ENCODE results near the gene SMNDC1. TPM values are rescaled to one million over a fixed set of nuclear protein-coding genes. Genes with fewer than 3 reads are reported as not detected.
A peak's percentile ranks its signal among the peaks of the same experiment; 100 is the strongest.

SMNDC1 gene
- total and polyA plus RNA-seq, 2 of the 4 experiments (the other 2 are of a cell fraction), result 3.9 to 15.1 TPM

GRCh38 chr10:110350812-110351211 is 46.1 kb upstream of the SMNDC1 start:
- H4K5ac ChIP-seq (ENCODE audit: low read depth, low read length), result no peak overlapping the region
- dilution Hi-C loops (cut with HindIII; ENCODE audit: low sequenced_read_pairs, unreplicated experiment), result no loop called here
- TF ChIP-seq POLR2A (IDR thresholded peaks at IDR 0.05; ENCODE audit: low read depth, low read length), result no peak
- TF ChIP-seq NFE2L2 (IDR thresholded peaks at IDR 0.05; ENCODE audit: low read depth, low read length), result no peak
- TF ChIP-seq, protein P1, sequence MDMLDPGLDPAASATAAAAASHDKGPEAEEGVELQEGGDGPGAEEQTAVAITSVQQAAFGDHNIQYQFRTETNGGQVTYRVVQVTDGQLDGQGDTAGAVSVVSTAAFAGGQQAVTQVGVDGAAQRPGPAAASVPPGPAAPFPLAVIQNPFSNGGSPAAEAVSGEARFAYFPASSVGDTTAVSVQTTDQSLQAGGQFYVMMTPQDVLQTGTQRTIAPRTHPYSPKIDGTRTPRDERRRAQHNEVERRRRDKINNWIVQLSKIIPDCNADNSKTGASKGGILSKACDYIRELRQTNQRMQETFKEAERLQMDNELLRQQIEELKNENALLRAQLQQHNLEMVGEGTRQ (IDR thresholded peaks at IDR 0.05; ENCODE audit: low read depth, low read length), result no peak
- no peak for TF ChIP-seq MAFK (IDR thresholded peaks at IDR 0.05; ENCODE audit: low read depth, low read length)
- no peak for TF ChIP-seq MAZ (IDR thresholded peaks at IDR 0.05; ENCODE audit: borderline replicate concordance, low read depth, low read length)
- TF ChIP-seq RFX5 (IDR thresholded peaks at IDR 0.05; ENCODE audit: low read depth, low read length), result no peak
- no peaks in the 10 kb centered on the region for H3K36me3 ChIP-seq (ENCODE audit: control insufficient read depth, insufficient read depth, low read length)
- H3K9me1 ChIP-seq (ENCODE audit: insufficient read depth, low read length), result peaks cover 5% of the 10 kb centered on the region; the same call in 1 of the 2 replicates
- H4K20me1 ChIP-seq (ENCODE audit: insufficient read depth, low read length), result no peaks in the 10 kb centered on the region
- H3K14ac ChIP-seq (replicated peaks; ENCODE audit: low read depth, low read length), result no peak overlapping the region
- no CpG with 5 or more reads among the region's 2 CpGs for WGBS, 2 experiments (ENCODE audit: extremely low coverage in 2 of 2, insufficient read length in 1 of 2)
- no peak overlapping the region for H2AK9ac ChIP-seq (replicated peaks; ENCODE audit: low read depth, low read length, poor library complexity)
- peaks cover 0 to 3% of the 10 kb centered on the region in 2 experiments; a peak in 1 of 4 replicates for H3K79me1 ChIP-seq (ENCODE audit: low read depth in 1 of 2, low read length in 2 of 2)
- no peak overlapping the region for H3K4me3 ChIP-seq (ENCODE audit: insufficient read depth, low read depth, low read length)
- H2BK20ac ChIP-seq (ENCODE audit: low read depth, low read length), result peak overlapping the region; percentile 16; the same call in 1 of the 2 replicates
- no peak for ATAC-seq (ENCODE audit: low read depth)
- H2BK5ac ChIP-seq (ENCODE audit: low read depth, low read length, poor library complexity, severe bottlenecking), result no peak overlapping the region
- no peak overlapping the region for H2AFZ ChIP-seq (replicated peaks; ENCODE audit: low read length, poor library complexity)
- H2BK15ac ChIP-seq (ENCODE audit: low read depth, low read length), result no peak overlapping the region
- H3K4ac ChIP-seq (ENCODE audit: low read depth, low read length), result no peak overlapping the region
- H3K9ac ChIP-seq (ENCODE audit: low read depth, low read length), result no peak overlapping the region
- H3K27me3 ChIP-seq (ENCODE audit: control insufficient read depth, insufficient read depth, low read length), result no peaks in the 10 kb centered on the region
- intact Hi-C loops (cut with micrococcal nuclease), result loop anchor here (5.0 kb wide), 1 partner anchor 216 kb away; the partner anchor contains the start of gene SMC3
- H3K4me1 ChIP-seq (ENCODE audit: control insufficient read depth, insufficient read depth, low read length), result peaks cover 11% of the 10 kb centered on the region
- in situ Hi-C loops (cut with MboI; ENCODE audit: low sequenced_read_pairs), result loop anchor here (5.0 kb wide), 1 partner anchor 151 kb away; no protein-coding TSS in a partner anchor
- no peak overlapping the region for H3K56ac ChIP-seq (ENCODE audit: extremely low read depth, insufficient read depth, low read length)
- BruUV-seq (replicated peaks), result no TSS peak
- H2BK120ac ChIP-seq (ENCODE audit: low read depth, low read length), result no peak overlapping the region
- ChIA-PET CTCF (no interaction called here), POLR2A (ENCODE audit: unreplicated experiment) (no interaction called here)
- no peak overlapping the region for H4K91ac ChIP-seq (ENCODE audit: insufficient read depth, low read depth, low read length)
- no peak overlapping the region for H4K8ac ChIP-seq (ENCODE audit: low read depth in 2 of 2, low read length in 2 of 2)
- H2AK5ac ChIP-seq (ENCODE audit: low read depth, low read length), result no peak overlapping the region
- no peak overlapping the region for H3K4me2 ChIP-seq (ENCODE audit: low read depth, low read length)
- H3K9me3 ChIP-seq (ENCODE audit: control insufficient read depth, insufficient read depth, low read length), result no peaks in the 10 kb centered on the region
- no peak overlapping the region for H3K27ac ChIP-seq (ENCODE audit: insufficient read depth, low read length)
- H3K18ac ChIP-seq (ENCODE audit: low read depth, low read length), result no peak overlapping the region
- peak; percentile 57 for DNase-seq
- H3K23ac ChIP-seq (ENCODE audit: low read depth, low read length), result no peak overlapping the region
